Activated T-helper 2 cell treated with anti-CD3 and anti-CD28 coated beads, Interferon-gamma antibody, Interleukin-2, Interleukin-4, amounts not matched to agents 10 μg/mL and 5 μg/mL and 100 μg/mL, durations not matched to agents 14 hours and 24 hours and 36 hours (primary cell): ENCODE data around the gene ZNF33B. TPM values are rescaled to one million over a fixed set of nuclear protein-coding genes. Genes with fewer than 3 reads are reported as not detected.
"Not testable (repeated sequence)": the region's sequence is repeated elsewhere in the genome, so short reads cannot be mapped to it uniquely, and the experiment has no call there.

Source experiments
- DNase-seq: peaks from one replicate; pipeline ENCODE4 v3.0.0; 2021; ENCODE audit warnings: low spot score
- H3K27ac Mint-ChIP-seq: one replicate; pipeline ENCODE4 v1.8.0; 2021; ENCODE audit warnings: mixed read lengths
- H3K27me3 Mint-ChIP-seq: one replicate; pipeline ENCODE4 v1.8.0; 2021; ENCODE audit warnings: low read depth, mixed read lengths
- H3K36me3 Mint-ChIP-seq: one replicate; pipeline ENCODE4 v1.8.0; 2021; ENCODE audit warnings: low read depth, mixed read lengths
- H3K4me1 Mint-ChIP-seq: one replicate; pipeline ENCODE4 v1.8.0; 2021; ENCODE audit warnings: low read depth, mixed read lengths
- H3K4me3 Mint-ChIP-seq: one replicate; pipeline ENCODE4 v1.8.0; 2021; ENCODE audit warnings: low read depth, mild to moderate bottlenecking, moderate library complexity, mixed read lengths
- H3K9me3 Mint-ChIP-seq: one replicate; pipeline ENCODE4 v1.8.0; 2021; ENCODE audit warnings: mixed read lengths
- intact Hi-C: fragments of 100-400 bp; cut with micrococcal nuclease; formaldehyde crosslinking; loops from one replicate; pipeline ENCODE4 v1.15.1; 2023
- total RNA-seq: library from RNA; stranded (reverse); gene quantifications from 2 replicates; pipeline ENCODE4 v1.2.3, GENCODE V29; 2022

The ZNF33B gene
- total RNA-seq: 6.3 and 6.5 TPM in 2 replicates

DNA sequence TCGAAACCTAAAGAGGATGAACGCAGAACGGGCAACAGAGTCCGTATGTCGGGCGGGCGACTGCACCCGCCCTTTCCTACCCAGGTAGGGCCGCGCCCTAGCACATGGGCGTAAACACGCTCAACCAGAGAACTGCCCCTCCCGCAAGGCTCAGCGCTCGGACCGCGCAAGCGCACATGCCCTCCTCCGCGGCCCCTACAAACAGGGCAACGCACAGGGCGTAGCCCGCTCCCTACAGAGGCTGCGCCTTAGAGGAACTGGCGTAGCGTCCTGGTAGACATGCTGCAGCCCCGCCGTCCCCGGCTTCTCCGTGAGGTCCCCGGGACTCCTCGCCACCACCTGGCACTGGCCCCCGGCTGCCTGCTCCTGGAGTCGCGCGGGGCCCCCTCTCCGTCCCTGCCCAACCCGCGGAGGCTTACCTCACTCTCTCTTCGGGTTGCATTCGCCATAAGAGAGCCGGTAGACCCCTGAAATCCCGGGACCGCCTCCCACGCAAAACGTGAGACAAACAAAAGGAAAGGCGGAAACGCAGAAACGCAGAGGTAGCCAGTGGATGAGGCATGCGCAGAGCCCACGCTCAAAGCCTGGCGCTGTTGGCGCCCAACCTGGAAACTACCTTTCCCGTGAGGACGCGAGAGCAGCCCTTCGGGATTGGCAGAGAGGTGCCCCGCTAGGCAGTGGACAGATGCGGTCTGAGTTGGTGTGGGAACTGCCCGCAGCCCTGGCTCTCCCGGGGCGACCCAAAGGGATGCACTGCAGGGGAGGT lies at the start of gene ZNF33B:
Gene ZNF33B (minus strand): TSS at position 516 of the 766 bp plus-strand sequence. CDS start 1,642 bp downstream, outside the sequence.
- intact Hi-C loops: loop anchor here (1.0 to 5.0 kb wide), 4 partner anchors 86 to 771 kb away; partner anchors contain the start of genes BMS1, CSGALNACT2 and HNRNPF
- H3K36me3 Mint-ChIP-seq: peaks cover 25% of the 10 kb centered on the region
- H3K27me3 Mint-ChIP-seq: no peaks in the 10 kb centered on the region
- no peaks in the 10 kb centered on the region for H3K9me3 Mint-ChIP-seq
- peak within 1 kb of the TSS; percentile 96 for H3K4me3 Mint-ChIP-seq
- peak within 1 kb of the TSS; percentile 98 for H3K27ac Mint-ChIP-seq
- DNase-seq: peak; percentile 95
- peaks cover 25% of the 10 kb centered on the region for H3K4me1 Mint-ChIP-seq

DNA sequence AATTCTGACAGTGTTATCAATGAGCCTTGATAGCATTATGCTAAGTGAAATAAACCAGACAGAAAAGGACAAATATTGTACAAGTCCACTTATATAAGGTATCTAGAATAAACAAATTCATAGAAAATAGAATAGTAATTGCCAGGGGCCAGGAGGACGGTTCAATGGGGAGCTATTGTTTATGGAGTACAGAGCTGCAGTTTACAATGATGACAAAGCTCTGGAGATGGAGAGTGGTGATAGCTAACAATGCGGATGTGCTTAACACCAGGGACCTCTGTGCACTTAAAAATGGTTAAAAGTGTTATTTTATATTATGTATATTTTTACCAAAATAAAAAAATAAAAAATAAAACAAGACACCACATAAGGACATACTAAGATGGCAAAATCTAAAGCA lies 46.1 kb upstream of the ZNF33B start:
- intact Hi-C loops: no loop called here
- Mint-ChIP-seq H3K36me3 (no peaks in the 10 kb centered on the region), H3K27me3 (no peaks in the 10 kb centered on the region), H3K4me3 (no peak overlapping the region), H3K4me1 (no peaks in the 10 kb centered on the region), H3K27ac (no peak overlapping the region), H3K9me3 (no peaks in the 10 kb centered on the region)
- DNase-seq: no peak

DNA sequence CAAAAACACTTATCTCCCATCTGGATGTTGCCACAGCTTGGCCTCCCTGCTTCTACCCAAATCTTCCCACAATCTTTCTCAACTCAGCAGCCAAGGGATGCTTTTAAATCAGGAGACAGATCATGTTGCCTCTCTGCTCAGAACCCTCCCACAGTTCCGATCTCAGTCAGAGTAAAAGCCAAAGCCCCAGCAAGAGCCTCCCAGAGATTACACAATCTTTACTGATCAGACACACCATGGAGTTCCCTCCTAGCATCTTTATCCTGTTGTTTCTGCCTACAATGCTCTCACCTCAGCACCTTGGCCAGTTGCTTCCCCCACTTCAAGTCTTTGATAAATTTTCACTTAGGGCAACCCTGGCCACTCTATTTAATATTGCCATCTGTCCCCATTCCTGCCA lies 41.9 kb upstream of the ZNF33B start:
- Mint-ChIP-seq H3K36me3 (no peaks in the 10 kb centered on the region), H3K4me1 (no peaks in the 10 kb centered on the region), H3K27ac (no peak overlapping the region)

DNA sequence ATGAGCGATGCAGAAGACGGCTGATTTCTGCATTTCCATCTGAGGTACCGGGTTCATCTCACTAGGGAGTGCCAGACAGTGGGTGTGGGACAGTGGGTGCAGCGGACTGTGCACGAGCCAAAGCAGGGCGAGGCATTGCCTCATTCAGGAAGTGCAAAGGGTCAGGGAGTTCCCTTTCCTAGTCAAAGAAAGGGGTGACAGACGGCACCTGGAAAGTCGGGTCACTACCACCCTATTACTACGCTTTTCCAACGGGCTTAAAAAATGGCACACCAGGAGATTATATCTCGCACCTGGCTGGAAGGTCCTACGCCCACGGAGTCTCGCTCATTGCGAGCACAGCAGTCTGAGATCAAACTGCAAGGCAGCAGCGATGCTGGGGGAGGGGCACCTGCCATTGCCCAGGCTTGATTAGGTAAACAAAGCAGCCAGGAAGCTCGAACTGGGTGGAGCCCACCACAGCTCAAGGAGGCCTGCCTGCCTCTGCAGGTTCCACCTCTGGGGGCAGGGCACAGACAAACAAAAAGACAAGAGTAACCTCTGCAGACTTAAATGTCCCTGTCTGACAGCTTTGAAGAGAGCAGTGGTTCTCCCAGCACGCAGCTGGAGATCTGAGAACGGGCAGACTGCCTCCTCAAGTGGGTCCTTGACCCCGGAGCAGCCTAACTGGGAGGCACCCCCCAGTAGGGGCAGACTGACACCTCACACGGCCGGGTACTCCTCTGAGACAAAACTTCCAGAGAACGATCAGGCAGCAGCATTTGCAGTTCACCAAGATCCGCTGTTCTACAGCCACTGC lies 27.0 kb upstream of the ZNF33B start:
- DNase-seq, H3K36me3 Mint-ChIP-seq, H3K27me3 Mint-ChIP-seq, H3K4me3 Mint-ChIP-seq, intact Hi-C loops, H3K4me1 Mint-ChIP-seq, H3K27ac Mint-ChIP-seq, H3K9me3 Mint-ChIP-seq: not testable (repeated sequence)

More for the DNA sequence above, 41.9 kb upstream of the ZNF33B start:
- intact Hi-C loops: no loop called here
- H3K27me3 Mint-ChIP-seq: no peaks in the 10 kb centered on the region
- peaks cover 8% of the 10 kb centered on the region for H3K9me3 Mint-ChIP-seq
- H3K4me3 Mint-ChIP-seq: no peak overlapping the region
- no peak for DNase-seq

DNA sequence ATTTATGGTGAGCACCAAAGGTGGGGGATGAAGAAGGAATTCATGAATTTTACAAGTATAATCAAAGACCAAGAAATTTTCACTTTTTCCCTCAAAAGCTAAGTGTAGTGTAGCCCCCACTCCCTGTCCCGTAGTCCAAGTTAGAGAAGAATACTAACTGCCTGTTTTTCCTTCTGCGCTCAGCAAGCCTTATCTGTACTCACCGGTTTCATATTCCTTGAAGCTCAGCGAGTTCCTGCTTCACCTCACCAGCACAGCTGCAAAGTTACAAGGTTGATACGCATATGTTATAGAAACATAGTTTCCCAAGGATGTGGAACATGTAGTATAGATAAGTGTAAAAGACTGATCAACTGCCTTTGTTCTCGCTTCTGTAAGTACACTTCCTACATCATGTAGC lies 16.0 kb upstream of the ZNF33B start:
- DNase-seq: no peak
- Mint-ChIP-seq H3K9me3 (peaks cover 10% of the 10 kb centered on the region), H3K27ac (no peak overlapping the region), H3K27me3 (peaks cover 2% of the 10 kb centered on the region), H3K4me1 (peaks cover 5% of the 10 kb centered on the region), H3K36me3 (no peaks in the 10 kb centered on the region), H3K4me3 (no peak overlapping the region)
- intact Hi-C loops: no loop called here

DNA sequence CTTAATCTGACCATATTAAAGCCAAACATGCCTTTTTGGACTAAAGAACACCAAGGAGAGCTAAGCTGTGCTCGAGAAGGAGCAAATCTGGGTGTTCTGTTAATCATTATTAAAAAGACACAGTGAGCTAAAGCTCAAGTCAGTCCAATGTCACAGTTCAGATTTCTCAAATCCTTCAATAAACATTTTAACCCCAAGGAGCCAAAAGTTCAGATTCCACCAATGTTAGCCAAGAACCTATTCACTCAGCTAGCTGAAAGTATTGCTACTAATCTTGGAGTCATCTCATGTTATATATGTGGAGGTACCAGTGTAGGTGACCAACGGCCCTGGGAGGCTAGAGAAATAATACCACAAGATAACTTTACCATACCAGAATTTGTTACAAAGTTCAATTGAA lies 14.5 kb upstream of the ZNF33B start:
- Mint-ChIP-seq H3K27ac (no peak overlapping the region), H3K27me3 (no peaks in the 10 kb centered on the region), H3K36me3 (no peaks in the 10 kb centered on the region), H3K9me3 (peaks cover 10% of the 10 kb centered on the region), H3K4me1 (peaks cover 5% of the 10 kb centered on the region), H3K4me3 (no peak overlapping the region)
- intact Hi-C loops: no loop called here
- no peak for DNase-seq

DNA sequence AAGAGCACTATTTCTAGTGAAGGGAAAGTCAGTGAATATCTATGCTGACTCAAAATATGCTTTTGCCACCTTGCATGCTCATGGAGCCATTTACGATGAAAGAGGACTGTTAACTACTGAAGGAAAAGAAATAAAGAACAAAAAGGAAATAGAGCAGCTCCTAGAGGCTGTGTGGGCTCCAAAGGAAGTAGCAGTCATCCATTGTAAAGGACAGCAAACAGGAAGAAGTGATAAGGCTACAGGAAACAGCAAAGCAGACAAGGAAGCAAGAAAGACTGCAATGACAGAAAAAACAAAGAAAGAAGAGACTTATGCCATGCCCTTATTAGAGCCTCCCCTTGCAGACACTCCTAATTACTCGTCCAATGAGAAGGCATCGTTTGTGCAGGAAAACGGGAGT lies 12.0 kb upstream of the ZNF33B start:
- Mint-ChIP-seq H3K4me1 (peaks cover 5% of the 10 kb centered on the region), H3K27ac (no peak overlapping the region), H3K27me3 (no peaks in the 10 kb centered on the region), H3K36me3 (no peaks in the 10 kb centered on the region), H3K4me3 (no peak overlapping the region), H3K9me3 (peaks cover 5% of the 10 kb centered on the region)
- no peak for DNase-seq
- intact Hi-C loops: no loop called here

DNA sequence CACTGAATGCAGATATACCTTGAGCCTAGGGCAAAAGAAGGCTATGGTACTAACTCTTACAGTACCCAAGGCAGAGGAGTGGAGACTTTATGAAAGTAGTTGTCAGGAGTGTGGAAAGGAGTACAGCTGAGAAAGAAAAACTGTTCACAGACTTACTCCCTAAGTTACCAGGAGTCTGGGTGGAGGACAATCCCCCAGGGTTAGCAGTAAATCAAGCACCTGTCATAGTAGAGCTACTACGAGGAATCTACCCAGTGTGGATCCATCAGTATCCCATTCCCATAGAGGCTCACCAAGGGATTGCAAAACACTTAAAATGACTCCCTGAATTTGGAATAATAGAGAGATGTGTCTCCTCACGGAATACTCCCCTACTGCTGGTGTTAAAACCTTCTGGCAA lies 10.1 kb upstream of the ZNF33B start:
- H3K9me3 Mint-ChIP-seq: peaks cover 5% of the 10 kb centered on the region
- no peak for DNase-seq
- intact Hi-C loops: no loop called here
- peaks cover 5% of the 10 kb centered on the region for H3K4me1 Mint-ChIP-seq
- H3K36me3 Mint-ChIP-seq: no peaks in the 10 kb centered on the region
- H3K27ac Mint-ChIP-seq: no peak overlapping the region
- H3K27me3 Mint-ChIP-seq: no peaks in the 10 kb centered on the region
- no peak overlapping the region for H3K4me3 Mint-ChIP-seq

DNA sequence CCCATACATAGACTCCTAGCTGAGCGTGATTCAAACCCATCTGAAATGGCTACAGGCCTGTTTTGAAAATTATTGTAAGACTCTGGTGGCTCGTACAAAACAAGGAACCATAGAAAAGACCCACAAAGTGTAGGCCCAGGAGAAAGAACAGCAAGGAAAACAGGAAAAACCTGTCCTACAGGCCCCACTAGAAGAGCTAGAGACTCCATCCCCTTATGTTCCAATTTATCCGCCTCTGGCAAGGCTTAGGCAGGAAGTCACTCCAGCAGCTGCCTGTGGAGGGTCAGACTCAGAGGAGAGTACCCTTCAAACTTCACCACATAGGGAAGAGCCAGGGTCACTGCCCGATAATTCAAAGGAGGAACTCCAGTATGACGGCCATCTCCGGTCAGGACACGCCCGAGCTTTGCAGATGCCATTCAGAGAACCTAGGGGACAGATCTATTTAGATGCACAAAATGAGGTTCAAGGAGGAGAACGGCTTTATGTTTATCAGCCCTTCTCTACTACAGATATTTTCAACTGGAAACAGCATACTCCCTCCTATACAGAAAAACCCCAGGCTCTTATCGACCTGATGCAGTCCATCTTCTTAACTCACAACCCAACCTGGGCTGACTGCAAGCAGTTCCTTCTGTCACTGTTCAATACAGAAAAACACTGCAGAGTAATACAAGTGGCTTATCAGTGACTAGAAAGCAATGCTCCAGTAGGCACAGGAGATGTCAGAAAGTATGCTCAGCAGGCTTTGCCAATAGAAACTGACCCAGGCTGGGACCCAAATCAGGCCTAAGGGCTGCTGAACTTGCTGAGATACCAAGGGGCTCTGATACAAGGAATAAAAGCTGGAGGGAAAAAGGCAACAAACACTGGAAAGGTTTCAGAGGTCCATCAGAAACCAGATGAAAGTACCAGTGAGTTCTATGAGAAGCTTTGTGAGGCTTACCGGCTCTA lies 8.6 kb upstream of the ZNF33B start:
- intact Hi-C loops: no loop called here
- Mint-ChIP-seq H3K27me3 (no peaks in the 10 kb centered on the region), H3K9me3 (peaks cover 5% of the 10 kb centered on the region), H3K27ac (no peak overlapping the region), H3K4me1 (peaks cover 5% of the 10 kb centered on the region), H3K36me3 (no peaks in the 10 kb centered on the region), H3K4me3 (no peak overlapping the region)
- DNase-seq: no peak

DNA sequence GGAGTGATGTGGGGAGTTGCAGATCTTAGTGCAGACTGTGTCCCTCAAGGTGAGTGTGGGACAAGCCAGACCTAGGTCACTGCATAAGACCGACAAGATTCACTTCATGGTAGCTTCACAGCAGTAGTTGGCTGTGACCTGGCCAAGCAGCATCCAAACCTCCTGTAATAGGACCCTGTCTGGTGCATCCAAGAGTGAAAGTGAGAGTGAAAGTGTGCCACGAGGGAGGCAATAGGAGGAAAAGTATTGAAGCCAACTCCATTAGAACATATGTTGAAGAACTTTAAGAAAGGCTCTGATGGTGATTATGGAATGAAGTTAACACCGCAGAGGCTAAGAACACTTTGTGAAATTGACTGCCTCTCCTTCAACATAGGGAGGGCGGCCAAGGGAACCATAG lies 7.8 kb upstream of the ZNF33B start:
- Mint-ChIP-seq H3K4me3 (no peak overlapping the region), H3K27me3 (no peaks in the 10 kb centered on the region), H3K36me3 (no peaks in the 10 kb centered on the region), H3K27ac (no peak overlapping the region), H3K9me3 (peaks cover 5% of the 10 kb centered on the region), H3K4me1 (peaks cover 5% of the 10 kb centered on the region)
- intact Hi-C loops: no loop called here
- DNase-seq: no peak

DNA sequence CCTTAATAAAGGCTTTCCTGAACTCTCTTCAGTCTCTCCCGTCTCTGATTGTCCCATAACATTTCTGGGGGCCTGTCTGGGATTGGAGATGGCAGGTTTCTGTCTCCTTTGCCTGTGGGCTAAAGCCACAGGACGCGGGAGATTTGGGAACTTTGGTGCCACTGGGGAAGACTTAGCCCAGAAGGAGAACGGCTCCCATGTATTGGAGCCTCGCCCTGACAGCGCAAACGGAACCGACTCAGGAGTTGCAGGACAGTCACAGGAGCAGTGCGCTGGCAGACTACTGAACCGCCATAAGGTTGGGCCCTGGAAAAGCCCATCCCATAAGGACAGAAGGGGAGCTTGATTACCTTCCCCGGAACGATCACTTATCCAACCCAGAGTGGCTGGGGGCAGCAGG lies 7.1 kb upstream of the ZNF33B start:
- Mint-ChIP-seq H3K27me3 (no peaks in the 10 kb centered on the region), H3K4me3 (no peak overlapping the region), H3K9me3 (peaks cover 4% of the 10 kb centered on the region), H3K36me3 (no peaks in the 10 kb centered on the region), H3K4me1 (peaks cover 4% of the 10 kb centered on the region), H3K27ac (no peak overlapping the region)
- intact Hi-C loops: no loop called here
- DNase-seq: no peak

DNA sequence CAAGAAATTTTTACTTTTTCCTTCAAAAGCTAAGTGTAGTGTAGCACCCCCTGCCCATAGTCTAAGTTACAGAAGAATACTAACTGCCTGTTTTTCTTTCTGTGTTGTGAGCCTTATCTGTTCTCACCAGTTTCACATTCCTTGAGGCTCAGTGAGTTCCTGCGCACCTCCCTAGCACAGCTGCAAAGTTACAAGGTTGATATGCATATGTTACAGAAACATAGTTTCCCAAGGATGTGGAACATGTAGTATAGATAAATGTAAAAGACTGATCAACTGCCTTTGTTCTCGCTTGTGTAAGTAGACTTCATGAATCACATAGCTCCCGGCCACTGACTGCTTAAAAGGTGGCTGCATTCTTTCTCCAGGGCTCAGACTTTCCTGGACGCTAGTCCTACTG lies 6.7 kb upstream of the ZNF33B start:
- Mint-ChIP-seq H3K4me1 (no peaks in the 10 kb centered on the region), H3K27me3 (no peaks in the 10 kb centered on the region), H3K4me3 (no peak overlapping the region), H3K27ac (no peak overlapping the region), H3K9me3 (no peaks in the 10 kb centered on the region), H3K36me3 (no peaks in the 10 kb centered on the region)
- intact Hi-C loops: no loop called here
- DNase-seq: no peak
